Calu3 (cell line): ENCODE results near the gene TMEM30A. TPM values are rescaled to one million over a fixed set of nuclear protein-coding genes. Genes with fewer than 3 reads are reported as not detected.

Experiments used
- BruUV-seq: library from RNA; stranded (reverse); fragments of 400-500 nt; replicated peaks from 2 replicates; lab custom pipeline; 2021; lab: Mats Ljungman, UMichigan
- CTCF ChIA-PET: fragments of 300-600 bp; sonication (Branson Sonifier 250); formaldehyde crosslinking; loops from one replicate; lab custom pipeline; 2022; ENCODE audit warnings: antibody characterized with exemption; lab: Charles Lee
- DNase-seq: peaks from one replicate; pipeline ENCODE4 v3.0.0; 2022
- H3K27ac Mint-ChIP-seq: one replicate; pipeline ENCODE4 v1.8.0; 2022; ENCODE audit warnings: mixed read lengths; ENCODE audit not compliant: unreplicated experiment
- H3K27me3 Mint-ChIP-seq: one replicate; pipeline ENCODE4 v1.8.0; 2022; ENCODE audit warnings: mixed read lengths; ENCODE audit not compliant: unreplicated experiment
- H3K36me3 Mint-ChIP-seq: one replicate; pipeline ENCODE4 v1.8.0; 2022; ENCODE audit warnings: mild to moderate bottlenecking, moderate library complexity, mixed read lengths; ENCODE audit not compliant: insufficient read depth, unreplicated experiment
- H3K4me1 Mint-ChIP-seq: one replicate; pipeline ENCODE4 v1.8.0; 2022; ENCODE audit warnings: mild to moderate bottlenecking, low read depth, mixed read lengths; ENCODE audit not compliant: unreplicated experiment
- H3K4me3 Mint-ChIP-seq: one replicate; pipeline ENCODE4 v1.8.0; 2022; ENCODE audit warnings: mild to moderate bottlenecking, low read depth, moderate library complexity, mixed read lengths; ENCODE audit not compliant: unreplicated experiment
- H3K9me3 Mint-ChIP-seq: one replicate; pipeline ENCODE4 v1.8.0; 2022; ENCODE audit warnings: low read depth, mixed read lengths; ENCODE audit not compliant: unreplicated experiment
- intact Hi-C: fragments of 100-400 bp; cut with micrococcal nuclease; formaldehyde crosslinking; loops from one replicate; pipeline ENCODE4 v1.10.0; 2022; ENCODE audit not compliant: unreplicated experiment
- total RNA-seq: library from RNA; stranded (reverse); gene quantifications from 2 replicates; pipeline ENCODE4 v1.2.3, GENCODE V29; 2022
- TF ChIP-seq, protein P1 (sequence below): fragments of 200-600 bp; IDR thresholded peaks from one replicate; pipeline ENCODE4 v1.8.0; 2022; ENCODE audit warnings: antibody characterized with exemption; ENCODE audit not compliant: unreplicated experiment

TMEM30A gene
- total RNA-seq, 1 experiment from 2014 or later: 141 TPM

DNA sequence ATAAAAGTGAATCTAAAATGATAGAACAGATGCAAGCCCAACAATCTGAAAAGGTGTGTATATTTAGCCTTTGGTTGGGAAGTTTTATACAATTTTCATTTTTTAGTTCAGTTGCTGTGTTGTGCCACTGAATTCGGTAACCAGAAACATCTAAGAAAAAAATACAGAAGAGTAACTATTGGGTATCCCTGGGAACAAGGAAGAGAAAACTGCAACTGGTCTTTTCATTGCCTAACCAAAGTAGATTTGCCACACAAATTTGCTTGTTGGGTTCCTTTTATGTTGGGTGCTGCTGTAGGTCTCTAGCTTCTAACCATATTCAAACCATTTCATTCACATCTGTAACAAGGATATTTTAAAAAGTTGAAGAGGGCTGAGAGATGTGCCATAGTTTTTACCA lies 2.8 kb upstream of the TMEM30A start:
- CTCF ChIA-PET: no interaction called here
- DNase-seq: no peak
- no peaks in the 10 kb centered on the region for H3K9me3 Mint-ChIP-seq
- H3K4me3 Mint-ChIP-seq: no peak overlapping the region
- H3K4me1 Mint-ChIP-seq: peaks cover 13% of the 10 kb centered on the region
- TF ChIP-seq, protein P1, sequence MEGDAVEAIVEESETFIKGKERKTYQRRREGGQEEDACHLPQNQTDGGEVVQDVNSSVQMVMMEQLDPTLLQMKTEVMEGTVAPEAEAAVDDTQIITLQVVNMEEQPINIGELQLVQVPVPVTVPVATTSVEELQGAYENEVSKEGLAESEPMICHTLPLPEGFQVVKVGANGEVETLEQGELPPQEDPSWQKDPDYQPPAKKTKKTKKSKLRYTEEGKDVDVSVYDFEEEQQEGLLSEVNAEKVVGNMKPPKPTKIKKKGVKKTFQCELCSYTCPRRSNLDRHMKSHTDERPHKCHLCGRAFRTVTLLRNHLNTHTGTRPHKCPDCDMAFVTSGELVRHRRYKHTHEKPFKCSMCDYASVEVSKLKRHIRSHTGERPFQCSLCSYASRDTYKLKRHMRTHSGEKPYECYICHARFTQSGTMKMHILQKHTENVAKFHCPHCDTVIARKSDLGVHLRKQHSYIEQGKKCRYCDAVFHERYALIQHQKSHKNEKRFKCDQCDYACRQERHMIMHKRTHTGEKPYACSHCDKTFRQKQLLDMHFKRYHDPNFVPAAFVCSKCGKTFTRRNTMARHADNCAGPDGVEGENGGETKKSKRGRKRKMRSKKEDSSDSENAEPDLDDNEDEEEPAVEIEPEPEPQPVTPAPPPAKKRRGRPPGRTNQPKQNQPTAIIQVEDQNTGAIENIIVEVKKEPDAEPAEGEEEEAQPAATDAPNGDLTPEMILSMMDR: no peak
- no peaks in the 10 kb centered on the region for H3K27me3 Mint-ChIP-seq
- H3K36me3 Mint-ChIP-seq: peaks cover 4% of the 10 kb centered on the region
- intact Hi-C loops: no loop called here
- BruUV-seq: no TSS peak
- peak overlapping the region; percentile 5 for H3K27ac Mint-ChIP-seq

DNA sequence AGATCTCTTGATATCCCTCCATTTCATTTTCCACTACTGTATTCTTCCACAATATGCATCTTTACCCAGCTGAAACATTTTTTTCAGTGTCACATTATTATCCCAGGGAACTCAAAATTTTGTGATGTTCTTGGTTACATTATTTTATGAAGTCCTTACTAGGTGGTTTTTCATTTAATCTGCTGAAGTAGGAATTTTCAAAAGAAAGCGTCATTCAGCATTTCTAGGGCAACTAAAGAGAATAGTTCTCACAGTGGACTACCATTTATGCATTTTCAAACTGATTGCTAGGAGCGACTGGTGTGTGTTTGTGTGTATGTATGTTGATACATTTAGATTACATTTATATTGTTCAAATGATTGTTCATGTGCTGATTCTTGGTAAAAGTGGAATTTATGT lies 2.4 kb upstream of the TMEM30A start:
- H3K36me3 Mint-ChIP-seq: peaks cover 4% of the 10 kb centered on the region
- H3K4me1 Mint-ChIP-seq: peaks cover 13% of the 10 kb centered on the region
- no peak overlapping the region for H3K4me3 Mint-ChIP-seq
- no peak for DNase-seq
- peak overlapping the region; percentile 5 for H3K27ac Mint-ChIP-seq
- intact Hi-C loops: no loop called here
- H3K9me3 Mint-ChIP-seq: no peaks in the 10 kb centered on the region
- TF ChIP-seq, protein P1: no peak
- BruUV-seq: no TSS peak
- no peaks in the 10 kb centered on the region for H3K27me3 Mint-ChIP-seq
- CTCF ChIA-PET: no interaction called here

DNA sequence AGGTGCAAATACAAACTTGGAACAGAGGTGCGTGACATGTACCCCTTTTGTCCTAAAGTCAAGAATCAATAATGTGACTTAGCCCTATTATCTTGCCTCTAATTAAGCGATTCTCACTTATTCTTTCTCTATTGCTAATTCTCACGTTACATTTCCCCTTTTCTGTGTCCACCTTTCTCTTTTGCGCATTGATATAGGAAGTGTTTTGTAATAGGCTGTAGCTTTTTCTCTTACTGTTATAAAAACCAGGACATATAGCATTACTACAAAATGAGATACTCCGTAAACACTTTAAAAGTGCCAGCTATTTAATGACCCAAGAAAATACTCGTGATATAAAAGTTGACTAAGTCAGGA lies 669 bp upstream of the TMEM30A start:
- intact Hi-C loops: loop anchor here (2.0 kb wide), 1 partner anchor 18 kb away; no protein-coding TSS in a partner anchor
- CTCF ChIA-PET: interaction anchor here (0.6 to 1.1 kb wide), 3 partner anchors 17 to 118 kb away, joined by 4 to 5 read pairs (median 5); no protein-coding TSS in a partner anchor
- Mint-ChIP-seq H3K36me3 (peaks cover 4% of the 10 kb centered on the region), H3K9me3 (no peaks in the 10 kb centered on the region), H3K4me3 (no peak overlapping the region), H3K27me3 (no peaks in the 10 kb centered on the region), H3K27ac (no peak overlapping the region), H3K4me1 (peaks cover 13% of the 10 kb centered on the region)
- DNase-seq: no peak
- TF ChIP-seq, protein P1: no peak
- BruUV-seq: TSS peak; percentile 78

DNA sequence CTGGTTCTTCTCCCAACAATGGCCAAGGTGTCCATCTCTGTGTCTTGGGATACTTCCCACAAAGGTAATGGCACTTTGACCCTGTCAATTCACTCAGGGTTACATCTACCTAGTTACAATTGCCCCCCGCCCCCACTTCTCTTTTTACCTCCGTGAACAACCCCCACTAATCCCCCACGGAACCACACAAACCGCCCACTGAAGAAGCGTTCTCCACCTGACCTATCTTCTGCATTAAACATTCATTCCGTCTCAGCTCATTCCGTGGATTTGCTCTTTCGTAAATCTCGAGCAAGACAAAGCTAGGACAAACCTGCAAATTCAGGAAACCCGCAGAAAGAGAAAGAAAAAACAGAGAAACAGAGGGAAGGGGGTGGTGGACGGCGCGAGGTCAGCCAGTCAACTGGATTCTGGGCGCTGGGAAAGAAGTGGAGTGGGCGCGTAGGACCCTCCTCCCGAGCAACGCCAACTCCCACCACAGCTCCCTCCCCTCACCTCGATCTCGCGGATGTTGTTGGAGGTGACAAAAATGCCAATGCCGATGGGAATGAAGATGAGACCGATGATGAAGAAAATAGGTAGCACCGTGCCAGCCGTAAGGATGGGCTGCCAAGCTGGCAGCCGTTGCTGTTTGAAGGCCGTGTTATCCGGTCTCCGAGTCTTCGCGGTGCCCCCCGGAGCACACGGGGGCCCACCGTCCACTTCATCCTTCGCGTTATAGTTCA lies 523 bp downstream of the TMEM30A start:
- intact Hi-C loops: loop anchor here (2.0 kb wide), 1 partner anchor 17 kb away; no protein-coding TSS in a partner anchor
- Mint-ChIP-seq H3K4me3 (no peak overlapping the region), H3K36me3 (peaks cover 4% of the 10 kb centered on the region), H3K27ac (no peak overlapping the region), H3K9me3 (no peaks in the 10 kb centered on the region), H3K27me3 (no peaks in the 10 kb centered on the region), H3K4me1 (peaks cover 13% of the 10 kb centered on the region)
- peak; percentile 14 for DNase-seq
- TF ChIP-seq, protein P1: no peak
- CTCF ChIA-PET: interaction anchor here (0.6 to 1.5 kb wide), 4 partner anchors 12 to 217 kb away, joined by 3 to 5 read pairs (median 4); no protein-coding TSS in a partner anchor
- BruUV-seq: no TSS peak
